NCI-H2227 treated with DMSO at 0.1 percent for 48 hours (cell line): ENCODE results near the gene GTF3A.

Experiments used
- DNase-seq: peaks from one replicate; lab custom pipeline; 2025; lab: John Stamatoyannopoulos, UW

The GTF3A gene

DNA sequence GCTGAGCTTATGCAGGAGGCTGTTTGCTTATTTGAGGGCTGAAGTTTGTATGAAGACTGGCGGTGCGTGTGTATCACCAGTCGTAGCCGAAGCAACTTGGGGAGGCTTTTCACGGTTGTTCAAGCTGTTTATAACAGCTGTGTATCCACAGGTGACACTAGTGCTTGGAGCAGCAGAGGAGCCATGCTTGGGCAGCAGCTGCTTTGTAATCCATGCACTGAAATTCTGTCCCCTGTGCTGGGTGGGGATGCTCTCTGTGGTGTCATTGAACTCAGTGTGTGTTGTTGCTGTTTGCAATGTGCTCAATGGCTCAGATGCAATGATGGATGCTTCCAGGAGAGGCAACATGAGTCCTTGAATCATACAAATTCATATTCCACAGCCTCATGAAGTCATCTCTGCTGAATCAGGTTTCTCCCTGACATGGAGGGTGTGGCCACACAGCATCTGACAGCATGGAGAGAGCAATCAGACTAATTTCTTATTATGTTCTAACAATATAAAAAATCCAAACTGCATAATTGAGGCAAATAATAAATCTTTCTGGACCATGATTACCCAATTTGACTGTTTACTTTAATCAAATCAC is 18.8 kb upstream of the GTF3A start:
- no peak for DNase-seq

GRCh38 chr13:27406178-27406939 is 18.1 kb upstream of the GTF3A start:
- peak; percentile 6 for DNase-seq

DNA sequence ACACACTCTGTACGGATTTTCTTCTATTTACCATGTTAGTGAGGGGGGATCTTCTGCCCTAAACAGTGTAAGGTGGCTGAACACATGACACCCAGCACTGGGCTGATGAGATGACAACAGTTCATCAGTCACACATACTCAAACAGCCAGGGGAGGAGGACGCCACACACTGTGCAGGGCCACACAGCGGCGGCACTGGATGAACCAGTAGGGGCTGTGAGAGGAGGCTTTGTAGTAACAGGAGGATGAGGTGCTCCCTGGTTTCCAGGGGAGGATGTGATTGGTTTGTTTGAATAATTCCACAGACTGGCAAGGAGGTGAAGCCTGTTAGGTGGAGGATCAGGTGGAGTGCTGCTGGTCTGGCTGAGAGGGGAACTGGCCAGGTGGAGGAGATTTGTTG is 16.3 kb upstream of the GTF3A start:
- no peak for DNase-seq

- no peak for DNase-seq
These were observed 15.4 kb upstream of the GTF3A start for GRCh38 chr13:27409013-27409412.

GRCh38 chr13:27411341-27411740 is 13.1 kb upstream of the GTF3A start:
- DNase-seq = no peak

- DNase-seq = no peak
These were observed 9.3 kb upstream of the GTF3A start for GRCh38 chr13:27415116-27415515.

GRCh38 chr13:27419328-27419727 is 5.1 kb upstream of the GTF3A start:
- no peak for DNase-seq

GRCh38 chr13:27421101-27421871 is 3.1 kb upstream of the GTF3A start:
- no peak for DNase-seq

- DNase-seq = no peak
These were observed 1.1 kb upstream of the GTF3A start for GRCh38 chr13:27423333-27423732.

- DNase-seq = no peak
These were observed 919 bp downstream of the GTF3A start for GRCh38 chr13:27425158-27425917.

DNA sequence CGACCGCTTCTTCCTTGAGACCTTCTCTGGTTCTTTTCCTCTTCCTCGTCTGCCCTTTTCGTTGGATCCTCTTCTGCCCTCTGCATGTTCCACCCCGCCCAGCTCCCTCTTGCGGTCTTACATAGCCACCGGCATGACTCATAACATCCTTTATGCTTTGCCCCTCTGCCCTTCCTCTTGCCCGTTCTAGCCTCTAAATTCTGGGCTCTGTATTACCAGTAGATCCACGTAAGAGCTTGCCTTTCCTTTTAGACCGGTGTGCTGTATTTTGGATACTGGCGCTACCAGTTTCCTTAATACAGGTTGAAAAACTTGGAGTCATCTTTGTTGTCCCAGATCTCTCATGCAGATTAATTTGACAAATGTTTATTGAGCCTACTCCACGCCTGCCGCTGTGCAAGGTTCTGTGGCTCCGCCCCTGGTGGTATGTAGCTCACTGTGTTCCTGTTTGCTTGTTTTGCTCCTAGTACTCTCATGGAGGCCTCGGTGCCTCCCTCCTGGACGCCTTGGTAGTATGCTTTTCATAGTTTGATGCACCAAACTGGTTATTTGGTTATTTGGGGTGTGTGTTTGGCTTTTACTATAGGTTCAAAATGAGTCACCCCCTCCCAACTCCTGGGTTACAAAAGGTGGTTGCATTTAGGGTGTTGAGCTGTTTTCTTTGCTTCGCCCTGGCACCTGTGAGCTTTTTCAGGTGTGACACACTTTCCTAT is 1.7 kb downstream of the GTF3A start:
- DNase-seq = peak; percentile 51

GRCh38 chr13:27427641-27428040 is 3.2 kb downstream of the GTF3A start:
- no peak for DNase-seq

DNA sequence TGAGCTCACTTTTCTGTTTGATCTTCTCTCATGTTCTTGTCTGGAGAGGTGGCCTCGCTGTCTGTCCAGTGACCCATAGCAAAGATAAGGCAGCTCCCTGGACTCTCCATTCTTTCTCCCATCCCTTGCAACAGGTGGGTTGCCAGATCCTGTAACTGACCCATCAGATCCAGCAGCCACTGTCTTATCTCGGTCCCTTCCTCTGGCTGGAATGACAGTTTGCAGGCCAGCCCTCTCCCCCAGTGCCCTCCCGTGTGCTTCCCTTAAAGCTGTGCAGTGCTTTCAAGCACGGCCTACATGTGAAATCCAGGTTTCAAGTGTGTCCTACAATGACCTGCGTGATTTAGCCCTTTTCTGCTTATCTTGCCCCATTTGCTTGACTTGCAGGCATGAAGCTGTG is 3.7 kb downstream of the GTF3A start:
- no peak for DNase-seq

GRCh38 chr13:27432180-27432579 is 7.8 kb downstream of the GTF3A start:
- no peak for DNase-seq

- DNase-seq = no peak
These were observed 8.3 kb downstream of the GTF3A start for GRCh38 chr13:27432611-27433210.

GRCh38 chr13:27437126-27437525 is 12.7 kb downstream of the GTF3A start:
- DNase-seq = no peak

DNA sequence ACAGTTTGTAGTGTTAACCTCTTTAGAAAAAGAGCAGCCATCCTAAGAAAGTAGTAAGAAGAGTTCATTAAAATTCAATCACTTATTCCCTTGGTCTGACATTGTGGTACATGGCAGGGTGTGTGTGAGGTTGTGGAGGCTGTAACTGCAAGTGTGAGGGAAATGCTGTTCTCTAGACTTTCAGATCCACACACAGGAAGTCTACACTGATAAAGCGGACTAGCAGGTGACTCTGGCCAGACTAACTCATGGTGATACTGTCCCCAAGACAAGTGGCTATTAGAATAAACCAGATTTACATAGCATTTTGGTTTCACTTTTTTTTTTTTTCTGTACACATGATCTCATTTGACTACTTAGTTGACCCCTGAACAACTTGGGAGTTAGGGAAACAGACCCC is 16.0 kb downstream of the GTF3A start:
- DNase-seq = no peak

- DNase-seq = no peak
These were observed 17.7 kb downstream of the GTF3A start for GRCh38 chr13:27442071-27442647.

DNA sequence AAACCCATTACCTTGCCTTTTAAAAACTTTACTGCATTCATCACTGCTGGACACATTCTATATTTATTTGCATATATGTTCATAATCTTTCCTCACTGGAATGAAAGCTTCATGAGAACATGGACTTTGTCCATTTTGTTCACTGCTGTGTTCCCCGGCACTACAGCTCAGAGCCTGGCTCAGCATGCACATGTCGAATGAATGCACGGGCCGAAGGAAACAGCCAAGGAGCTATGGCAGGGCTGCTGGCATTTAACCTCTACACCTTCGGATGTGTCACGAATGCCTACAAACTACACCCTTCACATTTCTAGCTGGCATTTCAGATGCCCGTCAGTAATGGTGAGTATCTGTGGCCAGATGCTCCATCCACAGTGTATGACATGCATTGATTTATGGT is 18.4 kb downstream of the GTF3A start:
- no peak for DNase-seq

GRCh38 chr13:27446986-27447583 is 22.7 kb downstream of the GTF3A start:
- DNase-seq = no peak

- DNase-seq = no peak
These were observed 23.9 kb downstream of the GTF3A start for GRCh38 chr13:27448308-27448707.
